ENCODE measurements around the gene MRPL44.

- no peak for TF ChIP-seq CTCF (IDR thresholded peaks at IDR 0.05)
- TF ChIP-seq ZFX (IDR thresholded peaks at IDR 0.05; ENCODE audit: borderline replicate concordance): no peak
Observed at GRCh38 chr2:223937535-223937934, 19.7 kb upstream of the MRPL44 start.
